H1 (cell line): Measurements from ENCODE around the gene KLHL30. TPM values are rescaled to one million over a fixed set of nuclear protein-coding genes. Genes with fewer than 3 reads are reported as not detected.

Experiments used
- CTCF ChIA-PET: fragments of 300-600 bp; sonication (Branson Sonifier 250); formaldehyde crosslinking; loops from one replicate; lab custom pipeline; 2021; ENCODE audit not compliant: partially characterized antibody; lab: Charles Lee
- POLR2A ChIA-PET: fragments of 300-600 bp; sonication (Branson Sonifier 250); formaldehyde crosslinking; loops from one replicate; lab custom pipeline; 2021; ENCODE audit warnings: inconsistent platforms; ENCODE audit not compliant: partially characterized antibody; lab: Charles Lee
- DNase-seq, 2 experiments: peaks; one replicate each; pipeline versions ENCODE4 v3.0.0 to v3.0.0-alpha.2; 2010 to 2022; ENCODE audit warnings: low spot score in 2 of 2, low read depth in 1 of 2, mixed read lengths in 1 of 2
- FAIRE-seq: peaks from 2 replicates; lab custom pipeline; 2011; peaks lifted over from hg19 to GRCh38; lab: Jason Lieb, UNC
- H2AFZ ChIP-seq: 2 replicates; pipeline ENCODE4 v1.8.1; 2012; ENCODE audit warnings: low read length, inconsistent platforms
- H2AK5ac ChIP-seq: 2 replicates; pipeline ENCODE4 v1.6.1; 2013; ENCODE audit warnings: low read depth, low read length
- H2BK120ac ChIP-seq: replicated peaks from 2 replicates; pipeline ENCODE3; 2013; ENCODE audit warnings: low read depth, low read length, inconsistent platforms
- H2BK12ac ChIP-seq: 2 replicates; pipeline ENCODE4 v1.6.1; 2013; ENCODE audit warnings: low read depth, low read length
- H2BK15ac ChIP-seq: 2 replicates; pipeline ENCODE4 v1.6.1; 2013; ENCODE audit warnings: low read length
- H2BK20ac ChIP-seq: 2 replicates; pipeline ENCODE4 v1.6.1; 2013; ENCODE audit warnings: low read length
- H2BK5ac ChIP-seq: 2 replicates; pipeline ENCODE4 v1.6.1; 2013; ENCODE audit warnings: low read depth, low read length
- H3K14ac ChIP-seq: 2 replicates; pipeline ENCODE4 v1.6.1; 2013; ENCODE audit warnings: inconsistent platforms; ENCODE audit not compliant: insufficient read length
- H3K18ac ChIP-seq: 2 replicates; pipeline ENCODE4 v1.6.1; 2013; ENCODE audit warnings: low read length; ENCODE audit errors: extremely low read depth
- H3K23ac ChIP-seq: 2 replicates; pipeline ENCODE4 v1.6.1; 2013; ENCODE audit warnings: inconsistent platforms; ENCODE audit not compliant: insufficient read length
- H3K23me2 ChIP-seq: 2 replicates; pipeline ENCODE4 v1.6.1; 2013; ENCODE audit warnings: low read depth, low read length
- H3K27ac ChIP-seq: 2 replicates; pipeline ENCODE4 v1.6.1; 2011; ENCODE audit warnings: low read depth, low read length, inconsistent platforms
- H3K27me3 ChIP-seq, 4 experiments: replicated peaks in 1 of 4; 1 replicate in 1 of 4; 2 replicates in 3 of 4; pipeline versions ENCODE4 v1.6.1 to v1.8.1; 2011 to 2013; ENCODE audit warnings: low read length in 3 of 4, mild to moderate bottlenecking in 3 of 4, inconsistent platforms in 2 of 4, mixed read lengths in 2 of 4, moderate library complexity in 1 of 4; ENCODE audit not compliant: control insufficient read depth in 3 of 4, insufficient read depth in 3 of 4; ENCODE audit errors: extremely low read depth in 1 of 4
- H3K36me3 ChIP-seq, 4 experiments: 2 replicates each; pipeline versions ENCODE4 v1.6.1 to v1.8.1; 2011 to 2013; ENCODE audit warnings: mild to moderate bottlenecking in 4 of 4, low read length in 3 of 4, moderate library complexity in 2 of 4, control low read depth in 1 of 4, inconsistent platforms in 1 of 4; ENCODE audit not compliant: insufficient read depth in 4 of 4, control insufficient read depth in 2 of 4
- H3K4ac ChIP-seq: replicated peaks from 2 replicates; pipeline ENCODE3; 2013; ENCODE audit warnings: low read length, low read depth, mixed read lengths, inconsistent platforms; ENCODE audit not compliant: insufficient read length
- H3K4me1 ChIP-seq, 4 experiments: replicated peaks in 1 of 4; 1 replicate in 1 of 4; 2 replicates in 3 of 4; pipeline versions ENCODE4 v1.6.1 to v1.8.1; 2011 to 2013; ENCODE audit warnings: low read length in 3 of 4, inconsistent platforms in 2 of 4, mixed read lengths in 1 of 4; ENCODE audit not compliant: insufficient read depth in 4 of 4, control insufficient read depth in 3 of 4
- H3K4me2 ChIP-seq, 2 experiments: 2 replicates each; pipeline versions ENCODE4 v1.6.1 to v1.8.1; 2011 to 2013; ENCODE audit warnings: low read depth in 2 of 2, low read length in 2 of 2, control low read depth in 1 of 2, inconsistent platforms in 1 of 2, mild to moderate bottlenecking in 1 of 2; ENCODE audit not compliant: insufficient read depth in 1 of 2
- H3K4me3 ChIP-seq, 4 experiments: fragments of 200-600, 300-600 bp in 1 of 4; sonication (generic), shearing (Covaris generic), sonication (Bioruptor Twin) in 1 of 4; 2 replicates each; pipeline versions ENCODE4 v1.5.1 to v1.8.1; 2011 to 2016; ENCODE audit warnings: low read length in 4 of 4, low read depth in 3 of 4, control low read depth in 2 of 4, inconsistent platforms in 2 of 4, mild to moderate bottlenecking in 2 of 4, mixed read lengths in 1 of 4, moderate library complexity in 1 of 4; ENCODE audit not compliant: insufficient read depth in 2 of 4; ENCODE audit errors: extremely low read depth in 1 of 4
- H3K56ac ChIP-seq: replicated peaks from 2 replicates; pipeline ENCODE3; 2013; ENCODE audit warnings: low read depth, mild to moderate bottlenecking, mixed read lengths, low read length, inconsistent platforms; ENCODE audit not compliant: insufficient read length
- H3K79me1 ChIP-seq: 2 replicates; pipeline ENCODE4 v1.6.1; 2013; ENCODE audit warnings: low read depth, low read length, control low read depth
- H3K79me2 ChIP-seq, 2 experiments: 2 replicates each; pipeline versions ENCODE4 v1.6.1 to v1.8.1; 2012 to 2013; ENCODE audit warnings: low read length in 2 of 2, mild to moderate bottlenecking in 2 of 2, inconsistent platforms in 1 of 2; ENCODE audit not compliant: insufficient read depth in 2 of 2, control insufficient read depth in 1 of 2
- H3K9ac ChIP-seq, 4 experiments: replicated peaks in 1 of 4; 1 replicate in 1 of 4; 2 replicates in 3 of 4; pipeline versions ENCODE4 v1.6.1 to v1.8.1; 2011 to 2013; ENCODE audit warnings: low read depth in 3 of 4, low read length in 3 of 4, control low read depth in 2 of 4, mild to moderate bottlenecking in 2 of 4, moderate library complexity in 2 of 4, inconsistent platforms in 1 of 4; ENCODE audit errors: extremely low read depth in 1 of 4
- H3K9me3 ChIP-seq, 2 experiments: 2 replicates each; pipeline versions ENCODE4 v1.6.1 to v1.8.1; 2012 to 2013; ENCODE audit warnings: mild to moderate bottlenecking in 2 of 2, moderate library complexity in 2 of 2, control low read depth in 1 of 2, inconsistent platforms in 1 of 2, low read depth in 1 of 2, low read length in 1 of 2, mixed read lengths in 1 of 2; ENCODE audit not compliant: insufficient read depth in 2 of 2
- H4K20me1 ChIP-seq, 2 experiments: replicated peaks in 1 of 2; 2 replicates each; pipeline versions ENCODE3 to v1.8.1; 2011 to 2013; ENCODE audit warnings: inconsistent platforms in 2 of 2, low read length in 2 of 2, mild to moderate bottlenecking in 1 of 2; ENCODE audit not compliant: insufficient read depth in 2 of 2, control insufficient read depth in 1 of 2
- H4K5ac ChIP-seq: 2 replicates; pipeline ENCODE4 v1.6.1; 2013; ENCODE audit warnings: low read length, low read depth, mixed read lengths, inconsistent platforms; ENCODE audit not compliant: insufficient read length
- H4K8ac ChIP-seq: 2 replicates; pipeline ENCODE4 v1.8.0; 2013; ENCODE audit warnings: mild to moderate bottlenecking, moderate library complexity, low read length, inconsistent platforms; ENCODE audit not compliant: insufficient read depth; ENCODE audit errors: extremely low read depth
- H4K91ac ChIP-seq: replicated peaks from 2 replicates; pipeline ENCODE3; 2013; ENCODE audit warnings: low read length, mixed read lengths, inconsistent platforms; ENCODE audit not compliant: insufficient read length
- CHD1 ChIP-seq: IDR thresholded peaks from 2 replicates; pipeline ENCODE4 v1.6.1; 2012; ENCODE audit warnings: low read depth, low read length, improper control_type of control experiment
- HDAC2 ChIP-seq, 2 experiments: fragments of 300-600 bp in 1 of 2; sonication (generic) in 1 of 2; IDR thresholded peaks; 2 replicates each; pipeline ENCODE4 v1.6.1; 2011 to 2012; ENCODE audit warnings: low read depth in 2 of 2, low read length in 2 of 2, mild to moderate bottlenecking in 2 of 2, moderate library complexity in 2 of 2, borderline replicate concordance in 1 of 2, inconsistent platforms in 1 of 2
- MAFK ChIP-seq: IDR thresholded peaks from 2 replicates; pipeline ENCODE4 v1.6.1; 2012; ENCODE audit warnings: low read depth, mild to moderate bottlenecking, improper control_type of control experiment, low read length
- NANOG ChIP-seq: IDR thresholded peaks from 2 replicates; pipeline ENCODE4 v1.6.1; 2011; ENCODE audit warnings: low read length, low read depth, mild to moderate bottlenecking, inconsistent platforms; ENCODE audit not compliant: insufficient read depth, poor library complexity, severe bottlenecking
- RXRA ChIP-seq: IDR thresholded peaks from 2 replicates; pipeline ENCODE4 v1.6.1; 2011; ENCODE audit warnings: low read depth, mild to moderate bottlenecking, low read length, moderate library complexity; ENCODE audit not compliant: insufficient read depth
- SIX5 ChIP-seq: IDR thresholded peaks from 2 replicates; pipeline ENCODE4 v1.6.1; 2011; ENCODE audit warnings: mild to moderate bottlenecking, low read depth, low read length
- SP2 ChIP-seq: IDR thresholded peaks from 2 replicates; pipeline ENCODE4 v1.6.1; 2012; ENCODE audit warnings: mild to moderate bottlenecking, low read length, inconsistent platforms
- YY1 ChIP-seq: IDR thresholded peaks from 2 replicates; pipeline ENCODE4 v1.6.1; 2011; ENCODE audit warnings: low read depth, mild to moderate bottlenecking, low read length
- WGBS, 2 experiments: shearing (Covaris generic) in 1 of 2; methylation state at CpG; one replicate each; pipeline versions ENCODE4 v1.1.6 to v1.1.7; 2013 to 2015; ENCODE audit warnings: low lambda C conversion rate in 2 of 2, mixed read lengths in 2 of 2, inconsistent platforms in 1 of 2, low coverage in 1 of 2, missing lambda C conversion rate in 1 of 2; ENCODE audit not compliant: insufficient replicate concordance in 2 of 2, insufficient coverage in 1 of 2, insufficient read length in 1 of 2; ENCODE audit errors: extremely low coverage in 1 of 2, missing lambda C conversion rate in 1 of 2; 5-methylcytosine and 5-hydroxymethylcytosine counted together
- polyA plus RNA-seq, 7 experiments: library from polyadenylated mRNA; depleted of rRNA in 3 of 7; stranded (reverse) in 5 of 7; unstranded in 2 of 7; fragments of >200 nt in 5 of 7; fragments of 200-250 nt in 2 of 7; gene quantifications; 1 replicate in 5 of 7; 2 replicates in 1 of 7; 4 replicates in 1 of 7; pipeline versions ENCODE4 v1.2.1 to v1.2.3, GENCODE V29; 2011 to 2013; ENCODE audit warnings: missing spikeins in 2 of 7, mixed read lengths in 2 of 7
- total RNA-seq: library from RNA; stranded (reverse); fragmentation: NEBNext Ultra II Directional; extraction: Animal tissue kit (Norgen Biotek cat#: 25700); gene quantifications from 2 replicates; pipeline ENCODE4 v1.2.1, GENCODE V29; 2021
- TF ChIP-seq, protein P1 (sequence below): IDR thresholded peaks from 2 replicates; pipeline ENCODE4 v1.6.1; 2011; ENCODE audit warnings: low read length, improper control_type of control experiment
- TF ChIP-seq, protein P2 (sequence below): IDR thresholded peaks from 2 replicates; pipeline ENCODE4 v1.6.1; 2012; ENCODE audit warnings: inconsistent platforms

The KLHL30 gene
- total and polyA plus RNA-seq, 2 of the 8 experiments (the other 6 are each of a cell fraction or from before 2014, with no cell fraction given), result not detected

DNA sequence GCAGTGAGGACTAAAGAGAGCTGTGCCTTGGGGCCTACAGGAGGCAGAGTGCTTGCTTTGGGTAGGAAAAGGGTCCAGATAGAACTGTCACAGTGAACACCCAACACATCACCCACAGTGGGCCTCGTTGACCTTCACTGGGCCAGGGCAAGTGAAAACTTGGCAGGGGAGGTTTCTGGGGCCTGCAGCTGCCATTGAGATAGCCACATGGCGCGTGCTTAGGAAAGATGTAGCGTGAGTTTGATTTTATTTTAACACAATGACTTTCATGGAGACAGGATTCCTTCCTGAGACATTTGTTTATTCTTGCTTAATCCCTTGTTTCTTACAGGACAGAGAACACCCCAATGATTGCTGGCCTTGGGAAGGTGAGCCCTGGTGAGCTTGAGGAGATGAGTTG is 47.6 kb upstream of the KLHL30 start:
- Histone ChIP-seq H3K56ac (no peak overlapping the region), H3K79me1 (0 out of 2 replicates have a peak, but pooled peaks cover 2% of the 10 kb centered on the region), H3K9me3 (no peaks in the 10 kb centered on the region), H2BK12ac (no peak overlapping the region), H3K4me2 (no peak overlapping the region), H2BK15ac (no peak overlapping the region), H3K14ac (no peak overlapping the region), H4K20me1 (peaks cover 3 to 6% of the 10 kb centered on the region in 2 experiments), H4K8ac (no peak overlapping the region), H3K27ac (no peak overlapping the region), H2AK5ac (no peak overlapping the region), H3K18ac (no peak overlapping the region), H3K4me1 (peaks cover 0 to under 1% (median 0%) of the 10 kb centered on the region in 4 experiments; a peak in 1 of 7 replicates), H3K36me3 (peaks cover 0 to 39% (median 15%) of the 10 kb centered on the region in 4 experiments; a peak in 6 of 8 replicates), H2BK20ac (no peak overlapping the region), H2BK120ac (no peak overlapping the region), H2AFZ (no peak overlapping the region), H4K91ac (no peak overlapping the region), H3K23ac (no peak overlapping the region), H3K4me3 (no peak overlapping the region), H3K9ac (no peak overlapping the region), H3K23me2 (no peaks in the 10 kb centered on the region), H3K4ac (no peak overlapping the region), H3K27me3 (no peaks in the 10 kb centered on the region), H4K5ac (no peak overlapping the region), H2BK5ac (no peak overlapping the region), H3K79me2 (no peaks in the 10 kb centered on the region)
- FAIRE-seq, result no peak
- ChIA-PET CTCF (interaction anchor here (0.6 to 1.0 kb wide), 2 partner anchors 69 to 136 kb away, joined by 3 to 4 read pairs; partner anchors contain the start of gene ERFE), POLR2A (interaction anchor here (1.0 to 4.3 kb wide), 7 partner anchors 9 to 81 kb away, joined by 3 to 17 read pairs (median 5); partner anchors contain the start of gene ESPNL)
- no peak for DNase-seq
- 93% methylated on average over 4 of the region's 4 CpGs; no CpG with 5 or more reads in 1 of the 2 experiments for WGBS, 2 experiments
- TF ChIP-seq, protein P1, sequence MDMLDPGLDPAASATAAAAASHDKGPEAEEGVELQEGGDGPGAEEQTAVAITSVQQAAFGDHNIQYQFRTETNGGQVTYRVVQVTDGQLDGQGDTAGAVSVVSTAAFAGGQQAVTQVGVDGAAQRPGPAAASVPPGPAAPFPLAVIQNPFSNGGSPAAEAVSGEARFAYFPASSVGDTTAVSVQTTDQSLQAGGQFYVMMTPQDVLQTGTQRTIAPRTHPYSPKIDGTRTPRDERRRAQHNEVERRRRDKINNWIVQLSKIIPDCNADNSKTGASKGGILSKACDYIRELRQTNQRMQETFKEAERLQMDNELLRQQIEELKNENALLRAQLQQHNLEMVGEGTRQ, result no peak
- TF ChIP-seq MAFK (no peak), YY1 (no peak), RXRA (no peak), CHD1 (no peak), SIX5 (no peak), SP2 (no peak), NANOG (no peak), HDAC2 (IDR thresholded peaks at IDR 0.05; ENCODE audit: borderline replicate concordance in 1 of 2, low read depth in 2 of 2, low read length in 2 of 2) (no peak)
- TF ChIP-seq, protein P2, sequence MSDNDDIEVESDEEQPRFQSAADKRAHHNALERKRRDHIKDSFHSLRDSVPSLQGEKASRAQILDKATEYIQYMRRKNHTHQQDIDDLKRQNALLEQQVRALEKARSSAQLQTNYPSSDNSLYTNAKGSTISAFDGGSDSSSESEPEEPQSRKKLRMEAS, result no peak
